Parathyroid adenoma (tissue), 2 donors: ENCODE data around the gene ECT2L.

Source experiments
- H2AFZ ChIP-seq: fragments of 300-600 bp; sonication (generic); one replicate; pipeline ENCODE4 v1.7.0; 2017; ENCODE audit warnings: antibody characterized with exemption, mild to moderate bottlenecking
- H3K27ac ChIP-seq: fragments of 300-600 bp; sonication (generic); one replicate; pipeline ENCODE4 v1.7.0; 2017
- H3K27me3 ChIP-seq: fragments of 300-600 bp; sonication (generic); one replicate; pipeline ENCODE4 v1.7.0; 2017; ENCODE audit warnings: low read length; ENCODE audit not compliant: control insufficient read depth, insufficient read depth
- H3K36me3 ChIP-seq: fragments of 300-600 bp; sonication (generic); one replicate; pipeline ENCODE4 v1.7.0; 2017; ENCODE audit warnings: low read length; ENCODE audit not compliant: control insufficient read depth, insufficient read depth
- H3K4me1 ChIP-seq: fragments of 300-600 bp; sonication (generic); one replicate; pipeline ENCODE4 v1.7.0; 2017; ENCODE audit warnings: control low read depth
- H3K4me2 ChIP-seq: fragments of 300-600 bp; sonication (generic); one replicate; pipeline ENCODE4 v1.7.0; 2017; ENCODE audit warnings: low read length
- H3K4me3 ChIP-seq: fragments of 300-600 bp; sonication (generic); one replicate; pipeline ENCODE4 v1.7.0; 2017; ENCODE audit warnings: low read depth, low read length
- H3K79me2 ChIP-seq: fragments of 300-600 bp; sonication (generic); one replicate; pipeline ENCODE4 v1.7.0; 2017; ENCODE audit warnings: control low read depth
- H3K9ac ChIP-seq: fragments of 300-600 bp; sonication (generic); one replicate; pipeline ENCODE4 v1.7.0; 2017; ENCODE audit warnings: mild to moderate bottlenecking
- H3K9me3 ChIP-seq: fragments of 300-600 bp; sonication (generic); one replicate; pipeline ENCODE4 v1.7.0; 2017; ENCODE audit warnings: low read length; ENCODE audit not compliant: control insufficient read depth
- TF ChIP-seq, protein P1 (sequence below): fragments of 300-600 bp; sonication (generic); IDR thresholded peaks from one replicate; pipeline ENCODE4 v1.7.0; 2017; ENCODE audit warnings: antibody characterized with exemption, mild to moderate bottlenecking
- donor health status: primary hyperparathyroidism.

ECT2L gene

DNA sequence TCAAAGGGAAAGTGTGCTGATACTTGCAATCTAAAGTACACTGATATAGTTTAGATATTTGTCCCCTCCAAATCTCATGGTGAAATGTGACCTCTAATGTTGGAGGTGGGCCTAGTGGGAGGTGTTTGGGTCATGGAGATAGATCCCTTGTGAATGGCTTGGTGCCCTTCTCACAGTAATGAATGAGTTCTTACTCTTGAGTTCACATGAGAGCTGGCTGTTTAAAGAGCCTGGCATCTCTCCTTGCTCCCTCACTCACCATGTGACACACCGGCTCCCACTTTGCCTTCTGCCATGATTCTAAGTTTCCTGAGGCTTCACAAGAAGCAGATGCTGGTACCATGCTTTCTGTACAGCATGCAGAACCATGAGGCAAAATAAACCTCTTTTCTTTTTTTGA, 114.1 kb downstream of the ECT2L start:
- TF ChIP-seq, protein P1, sequence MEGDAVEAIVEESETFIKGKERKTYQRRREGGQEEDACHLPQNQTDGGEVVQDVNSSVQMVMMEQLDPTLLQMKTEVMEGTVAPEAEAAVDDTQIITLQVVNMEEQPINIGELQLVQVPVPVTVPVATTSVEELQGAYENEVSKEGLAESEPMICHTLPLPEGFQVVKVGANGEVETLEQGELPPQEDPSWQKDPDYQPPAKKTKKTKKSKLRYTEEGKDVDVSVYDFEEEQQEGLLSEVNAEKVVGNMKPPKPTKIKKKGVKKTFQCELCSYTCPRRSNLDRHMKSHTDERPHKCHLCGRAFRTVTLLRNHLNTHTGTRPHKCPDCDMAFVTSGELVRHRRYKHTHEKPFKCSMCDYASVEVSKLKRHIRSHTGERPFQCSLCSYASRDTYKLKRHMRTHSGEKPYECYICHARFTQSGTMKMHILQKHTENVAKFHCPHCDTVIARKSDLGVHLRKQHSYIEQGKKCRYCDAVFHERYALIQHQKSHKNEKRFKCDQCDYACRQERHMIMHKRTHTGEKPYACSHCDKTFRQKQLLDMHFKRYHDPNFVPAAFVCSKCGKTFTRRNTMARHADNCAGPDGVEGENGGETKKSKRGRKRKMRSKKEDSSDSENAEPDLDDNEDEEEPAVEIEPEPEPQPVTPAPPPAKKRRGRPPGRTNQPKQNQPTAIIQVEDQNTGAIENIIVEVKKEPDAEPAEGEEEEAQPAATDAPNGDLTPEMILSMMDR, result no peak
- Histone ChIP-seq H2AFZ (no peak overlapping the region), H3K36me3 (no peaks in the 10 kb centered on the region)

DNA sequence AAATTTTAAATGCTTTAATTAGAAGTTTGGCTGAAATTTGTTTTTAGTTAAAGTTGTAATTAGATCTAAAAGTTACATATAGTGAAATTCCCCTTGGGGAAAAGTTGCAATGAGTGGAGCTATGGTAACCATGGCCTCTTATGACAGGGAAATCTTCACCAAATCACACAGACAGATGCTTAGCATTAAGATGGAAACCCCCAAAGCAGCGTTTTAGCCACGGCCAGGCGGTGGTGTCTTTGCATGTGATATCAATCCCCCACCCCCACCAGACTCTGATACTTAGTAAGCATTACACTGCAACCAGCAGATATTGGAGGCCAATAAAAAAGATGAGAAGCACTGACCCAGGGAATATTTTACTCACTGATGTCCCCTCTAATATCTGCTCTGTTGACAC, 116.4 kb downstream of the ECT2L start:
- no peaks in the 10 kb centered on the region for H3K36me3 ChIP-seq
- no peaks in the 10 kb centered on the region for H3K27me3 ChIP-seq

More for the DNA sequence above, 114.1 kb downstream of the ECT2L start:
- no peak overlapping the region for H3K4me2 ChIP-seq
- no peaks in the 10 kb centered on the region for H3K79me2 ChIP-seq
- no peak overlapping the region for H3K9ac ChIP-seq
- no peaks in the 10 kb centered on the region for H3K27me3 ChIP-seq
- no peaks in the 10 kb centered on the region for H3K9me3 ChIP-seq
- H3K27ac ChIP-seq, result no peak overlapping the region
- peaks cover 3% of the 10 kb centered on the region for H3K4me1 ChIP-seq
- no peak overlapping the region for H3K4me3 ChIP-seq

DNA sequence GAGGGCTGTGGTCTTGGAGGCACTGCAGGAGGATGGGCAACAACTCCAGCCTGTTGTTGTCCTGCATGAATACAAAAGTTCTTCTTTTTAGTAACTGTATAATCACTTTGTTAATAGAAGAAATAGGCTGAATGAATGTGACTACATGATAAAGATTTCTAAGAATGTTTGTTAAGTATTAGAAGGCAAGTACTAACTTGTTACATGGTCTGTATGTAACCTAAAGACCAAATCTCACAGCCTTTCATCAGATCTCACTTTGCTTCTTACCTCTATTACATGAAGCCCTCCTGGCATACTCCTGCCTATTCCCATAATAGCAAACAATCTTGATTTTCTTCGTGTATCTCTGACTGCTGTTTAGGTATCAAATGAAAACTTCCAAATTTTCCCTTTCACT, 118.8 kb downstream of the ECT2L start:
- Histone ChIP-seq H2AFZ (no peak overlapping the region), H3K36me3 (no peaks in the 10 kb centered on the region), H3K27me3 (no peaks in the 10 kb centered on the region), H3K4me1 (no peaks in the 10 kb centered on the region), H3K9ac (no peak overlapping the region), H3K4me2 (no peak overlapping the region), H3K27ac (no peak overlapping the region), H3K79me2 (no peaks in the 10 kb centered on the region), H3K9me3 (no peaks in the 10 kb centered on the region), H3K4me3 (no peak overlapping the region)
- TF ChIP-seq, protein P1, result no peak

More for the DNA sequence above, 116.4 kb downstream of the ECT2L start:
- no peak overlapping the region for H3K4me2 ChIP-seq
- H3K27ac ChIP-seq, result no peak overlapping the region
- no peak overlapping the region for H3K9ac ChIP-seq
- H3K9me3 ChIP-seq, result no peaks in the 10 kb centered on the region
- no peaks in the 10 kb centered on the region for H3K79me2 ChIP-seq
- no peak overlapping the region for H2AFZ ChIP-seq
- TF ChIP-seq, protein P1, result no peak
- no peak overlapping the region for H3K4me3 ChIP-seq
- H3K4me1 ChIP-seq, result peaks cover 3% of the 10 kb centered on the region

DNA sequence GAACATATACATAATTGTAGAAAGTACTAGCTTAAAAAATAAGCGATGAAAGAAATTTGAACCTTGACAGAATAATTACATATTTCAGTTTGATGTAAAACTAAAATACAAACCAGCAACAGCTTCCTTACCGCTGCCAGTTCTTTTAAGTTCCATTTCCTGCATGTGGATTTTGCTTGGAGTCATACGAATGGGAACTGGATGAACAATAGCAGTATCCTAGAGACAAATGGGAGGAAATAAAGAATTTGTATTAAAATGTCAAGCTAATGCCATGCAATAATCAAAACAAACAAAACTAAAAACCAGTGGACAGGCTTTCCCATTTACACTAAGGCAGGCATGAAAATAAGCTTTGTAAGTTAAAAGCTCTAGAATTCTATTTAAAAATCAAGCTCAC, 125.0 kb downstream of the ECT2L start:
- H2AFZ ChIP-seq, result no peak overlapping the region
- H3K9ac ChIP-seq, result no peak overlapping the region
- no peaks in the 10 kb centered on the region for H3K27me3 ChIP-seq
- no peak overlapping the region for H3K27ac ChIP-seq
- TF ChIP-seq, protein P1, result no peak
- H3K9me3 ChIP-seq, result no peaks in the 10 kb centered on the region
- H3K79me2 ChIP-seq, result no peaks in the 10 kb centered on the region
- H3K4me2 ChIP-seq, result no peak overlapping the region
- H3K4me3 ChIP-seq, result no peak overlapping the region
- H3K4me1 ChIP-seq, result no peaks in the 10 kb centered on the region
- H3K36me3 ChIP-seq, result peaks cover 4% of the 10 kb centered on the region

DNA sequence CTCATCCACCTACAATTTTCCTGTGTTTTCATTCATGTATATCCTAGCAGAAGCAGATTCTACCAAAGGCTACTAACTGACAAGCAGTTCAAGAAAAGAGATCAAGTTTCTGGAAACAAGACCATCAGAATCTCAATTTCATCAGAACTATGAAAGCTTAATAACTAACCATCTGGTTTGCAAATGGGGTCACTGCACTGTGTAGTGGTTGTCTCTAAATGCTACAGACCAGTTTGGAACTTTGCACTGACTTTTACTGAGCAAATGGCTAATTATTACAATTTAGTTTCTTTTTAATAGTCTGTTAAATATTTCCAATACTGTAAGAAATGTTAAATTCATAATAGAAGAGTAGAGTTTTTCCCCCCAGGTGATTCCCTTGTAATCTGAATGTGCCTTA, 127.7 kb downstream of the ECT2L start:
- Histone ChIP-seq H3K9me3 (no peaks in the 10 kb centered on the region), H2AFZ (no peak overlapping the region), H3K4me3 (no peak overlapping the region), H3K27me3 (no peaks in the 10 kb centered on the region), H3K79me2 (no peaks in the 10 kb centered on the region), H3K9ac (no peak overlapping the region), H3K4me2 (no peak overlapping the region), H3K27ac (no peak overlapping the region), H3K36me3 (peaks cover 4% of the 10 kb centered on the region), H3K4me1 (no peaks in the 10 kb centered on the region)
- TF ChIP-seq, protein P1, result no peak
